GM12878 (cell line): Measurements from ENCODE around the gene VWA3B. TPM values are rescaled to one million over a fixed set of nuclear protein-coding genes. Genes with fewer than 3 reads are reported as not detected.

Experiments used
- ATAC-seq: fragments of 200-7000 bp; cut with Tn5 transposase; 3 replicates; pipeline ENCODE4 v1.9.1; 2020; ENCODE audit warnings: mild to moderate bottlenecking, moderate library complexity
- BruUV-seq: library from RNA; stranded (reverse); fragments of 400-500 nt; replicated peaks from 2 replicates; lab custom pipeline; 2021; lab: Mats Ljungman, UMichigan
- CTCF ChIA-PET: fragments of 300-600 bp; sonication (Branson Sonifier 250); formaldehyde crosslinking; extraction: SDS; loops from one replicate; lab custom pipeline; 2021; ENCODE audit warnings: inconsistent platforms; lab: Yijun Ruan, JAX
- POLR2A ChIA-PET: fragments of 350-600 bp; formaldehyde crosslinking; extraction: SDS; loops from one replicate; lab custom pipeline; 2021; ENCODE audit warnings: inconsistent platforms; lab: Charles Lee
- RAD21 ChIA-PET: fragments of 300-600 bp; sonication (Branson Sonifier 250); formaldehyde crosslinking; loops from one replicate; lab custom pipeline; 2023; ENCODE audit warnings: antibody characterized with exemption; ENCODE audit not compliant: unreplicated experiment; lab: Charles Lee
- SMC1A ChIA-PET: fragments of 300-600 bp; sonication (Branson Sonifier 250); formaldehyde crosslinking; loops from one replicate; lab custom pipeline; 2023; ENCODE audit not compliant: unreplicated experiment, uncharacterized antibody; lab: Charles Lee
- DNase-seq: peaks from one replicate; pipeline ENCODE4 v3.0.0-alpha.2; 2011; ENCODE audit warnings: low read depth, low spot score
- FAIRE-seq: peaks from 3 replicates; lab custom pipeline; 2011; peaks lifted over from hg19 to GRCh38; lab: Jason Lieb, UNC
- H2AFZ ChIP-seq: 2 replicates; pipeline ENCODE4 v1.6.0; 2011; ENCODE audit warnings: low read depth, low read length, control low read depth; ENCODE audit not compliant: control insufficient read depth
- H3K27ac ChIP-seq: 2 replicates; pipeline ENCODE4 v1.5.1; 2011; ENCODE audit warnings: control low read depth; ENCODE audit not compliant: control insufficient read depth, insufficient read depth
- H3K27me3 ChIP-seq, 2 experiments: replicated peaks in 1 of 2; 2 replicates each; pipeline versions ENCODE4 v1.6.0 to v1.6.1; 2011; ENCODE audit warnings: low read length in 1 of 2; ENCODE audit not compliant: control insufficient read depth in 2 of 2, insufficient read depth in 2 of 2
- H3K36me3 ChIP-seq, 2 experiments: 2 replicates each; pipeline ENCODE4 v1.5.1; 2011; ENCODE audit warnings: low read length in 1 of 2; ENCODE audit not compliant: control insufficient read depth in 2 of 2, insufficient read depth in 2 of 2
- H3K4me1 ChIP-seq: 2 replicates; pipeline ENCODE4 v1.6.1; 2011; ENCODE audit warnings: mild to moderate bottlenecking, low read length, moderate library complexity, mixed read lengths; ENCODE audit not compliant: control insufficient read depth, insufficient read depth
- H3K4me2 ChIP-seq: 2 replicates; pipeline ENCODE4 v1.6.0; 2011; ENCODE audit warnings: control low read depth; ENCODE audit not compliant: control insufficient read depth, insufficient read depth
- H3K4me3 ChIP-seq: fragments of 200-600 bp; sonication (generic); 2 replicates; pipeline ENCODE4 v1.5.1; 2016
- H3K79me2 ChIP-seq: 2 replicates; pipeline ENCODE4 v1.6.0; 2011; ENCODE audit warnings: low read length; ENCODE audit not compliant: control insufficient read depth, insufficient read depth
- H3K9ac ChIP-seq: 2 replicates; pipeline ENCODE4 v1.8.0; 2011; ENCODE audit warnings: low read length, control low read depth, mixed read lengths; ENCODE audit not compliant: control insufficient read depth, insufficient read depth
- H3K9me3 ChIP-seq: replicated peaks from 3 replicates; pipeline ENCODE4 v1.5.1; 2011; ENCODE audit warnings: mild to moderate bottlenecking, low read length; ENCODE audit not compliant: control insufficient read depth, insufficient read depth
- H4K20me1 ChIP-seq: 2 replicates; pipeline ENCODE4 v1.6.0; 2011; ENCODE audit not compliant: control insufficient read depth, insufficient read depth
- ATF7 ChIP-seq: fragments of 450-650 bp; IDR thresholded peaks from 2 replicates; pipeline ENCODE4 v1.6.1; 2016; ENCODE audit warnings: low read depth, mild to moderate bottlenecking
- BCLAF1 ChIP-seq: fragments of 450-650 bp; IDR thresholded peaks from 2 replicates; pipeline ENCODE4 v1.6.1; 2017; ENCODE audit warnings: antibody characterized with exemption, mild to moderate bottlenecking, moderate library complexity
- CREB1 ChIP-seq: IDR thresholded peaks from 2 replicates; pipeline ENCODE4 v1.6.1; 2012; ENCODE audit warnings: low read depth, mild to moderate bottlenecking, inconsistent platforms
- FOXM1 ChIP-seq: IDR thresholded peaks from 2 replicates; pipeline ENCODE4 v1.6.1; 2012; ENCODE audit warnings: low read depth, mild to moderate bottlenecking, inconsistent platforms, low read length, moderate library complexity
- IRF5 ChIP-seq: fragments of 450-650 bp; IDR thresholded peaks from 2 replicates; pipeline ENCODE4 v1.6.1; 2017; ENCODE audit warnings: borderline replicate concordance
- JUND ChIP-seq: IDR thresholded peaks from 2 replicates; pipeline ENCODE4 v1.6.1; 2012; ENCODE audit warnings: low read depth, mild to moderate bottlenecking, low read length, improper control_type of control experiment, moderate library complexity
- MYB ChIP-seq: fragments of 150-350 bp; IDR thresholded peaks from 2 replicates; pipeline ENCODE4 v1.6.1; 2014; ENCODE audit warnings: mild to moderate bottlenecking, low read depth, low read length, borderline replicate concordance
- NFYB ChIP-seq: IDR thresholded peaks from 2 replicates; pipeline ENCODE4 v1.6.1; 2011; ENCODE audit warnings: low read depth, mild to moderate bottlenecking, low read length, improper control_type of control experiment, moderate library complexity; ENCODE audit not compliant: insufficient read depth
- NR2C1 ChIP-seq: fragments of 450-650 bp; IDR thresholded peaks from 2 replicates; pipeline ENCODE4 v1.6.1; 2017; ENCODE audit warnings: antibody characterized with exemption, mild to moderate bottlenecking, moderate library complexity
- RAD51 ChIP-seq: fragments of 450-650 bp; IDR thresholded peaks from 2 replicates; pipeline ENCODE4 v1.6.1; 2016; ENCODE audit warnings: moderate library complexity, mild to moderate bottlenecking, inconsistent platforms
- WGBS: methylation state at CpG from one replicate; pipeline ENCODE4 v1.1.6; 2016; ENCODE audit warnings: low lambda C conversion rate; ENCODE audit not compliant: insufficient replicate concordance, insufficient coverage; ENCODE audit errors: missing lambda C conversion rate; 5-methylcytosine and 5-hydroxymethylcytosine counted together
- in situ Hi-C: fragments of 300-500 bp; cut with MboI; formaldehyde crosslinking; loops from 9 replicates; pipeline ENCODE4 v1.14.3; 2018; ENCODE audit warnings: mixed read lengths
- intact Hi-C: fragments of 100-400 bp; cut with micrococcal nuclease; formaldehyde crosslinking; loops from one replicate; pipeline ENCODE4 v1.14.2; 2022; ENCODE audit not compliant: unreplicated experiment
- polyA plus RNA-seq, 11 experiments: library from polyadenylated mRNA; depleted of rRNA in 4 of 11; unstranded in 6 of 11; stranded (reverse) in 5 of 11; fragments of >200 nt; fragmentation: Nextera tagmentation in 4 of 11; fragmentation: Illumina TruSeq in 1 of 11; extraction: Ambion mirVana in 4 of 11; extraction: Trizol in 1 of 11; gene quantifications; 1 replicate in 1 of 11; 2 replicates in 10 of 11; pipeline versions ENCODE4 v1.2.1 to v1.2.3, GENCODE V29; 2011 to 2016; ENCODE audit warnings: inconsistent platforms in 2 of 11, missing spikeins in 2 of 11, low read depth in 1 of 11
- total RNA-seq, 4 experiments: library from RNA; depleted of rRNA in 3 of 4; stranded (reverse); fragments of >200 nt in 3 of 4; fragmentation: Illumina TruSeq in 1 of 4; extraction: Trizol in 1 of 4; gene quantifications; 2 replicates each; pipeline versions ENCODE4 v1.2.1 to v1.2.3, GENCODE V29; 2013 to 2021

VWA3B gene
- total and polyA plus RNA-seq, 10 of the 15 experiments (the other 5 are each of a cell fraction or from before 2014, with no cell fraction given): 0.04 to 0.86 (median 0.19) TPM; not detected in 4

GRCh38 chr2:98155291-98155690 is 68.3 kb downstream of the VWA3B start (continued):
- TF ChIP-seq ATF7: no peak
- TF ChIP-seq CREB1: no peak

GRCh38 chr2:98155716-98156115 is 68.7 kb downstream of the VWA3B start:
- ChIA-PET SMC1A (interaction anchor here (0.7 kb wide), 1 partner anchor 204 kb away, joined by 5 read pairs; no protein-coding TSS in a partner anchor), POLR2A (no interaction called here), CTCF (no interaction called here), RAD21 (interaction anchor here (2.0 kb wide), 1 partner anchor 285 kb away, joined by 5 read pairs; no protein-coding TSS in a partner anchor)
- WGBS: 12% methylated on average over 4 of the region's 4 CpGs
- Histone ChIP-seq H3K27ac (no peak overlapping the region), H4K20me1 (no peaks in the 10 kb centered on the region), H3K4me1 (no peaks in the 10 kb centered on the region), H3K9me3 (no peaks in the 10 kb centered on the region), H3K9ac (no peak overlapping the region), H3K36me3 (no peaks in the 10 kb centered on the region), H2AFZ (no peak overlapping the region), H3K27me3 (no peaks in the 10 kb centered on the region; a peak in 1 of 4 replicates), H3K4me2 (no peak overlapping the region), H3K4me3 (no peak overlapping the region), H3K79me2 (no peaks in the 10 kb centered on the region)
- no peak for ATAC-seq
- DNase-seq: no peak
- in situ Hi-C loops: loop anchor here (25.0 kb wide), 1 partner anchor 343 kb away; no protein-coding TSS in a partner anchor
- no peak for TF ChIP-seq BCLAF1
- TF ChIP-seq FOXM1: no peak
- TF ChIP-seq NR2C1: no peak
- no peak for TF ChIP-seq NFYB
- no peak for TF ChIP-seq JUND
- no peak for TF ChIP-seq MYB
- TF ChIP-seq RAD51: no peak
- TF ChIP-seq IRF5: no peak
- intact Hi-C loops: loop anchor here (2.0 kb wide), 1 partner anchor 349 kb away; no protein-coding TSS in a partner anchor
- no peak for FAIRE-seq
- BruUV-seq: no TSS peak
